NCI-H460 (cell line): ENCODE data around the gene HPS3. TPM values are rescaled to one million over a fixed set of nuclear protein-coding genes. Genes with fewer than 3 reads are reported as not detected.

ENCODE experiments used
- DNase-seq: peaks from one replicate; pipeline ENCODE4 v3.0.0-alpha.2; 2016; ENCODE audit warnings: low read depth; ENCODE audit errors: extremely low read depth
- total RNA-seq: library from RNA; depleted of rRNA; stranded (reverse); fragments of >200 nt; shearing (Covaris generic); gene quantifications from 2 replicates; pipeline ENCODE4 v1.2.3, GENCODE V29; 2014

The HPS3 gene
- total RNA-seq, 1 experiment from 2014 or later, result 17.5 TPM

DNA sequence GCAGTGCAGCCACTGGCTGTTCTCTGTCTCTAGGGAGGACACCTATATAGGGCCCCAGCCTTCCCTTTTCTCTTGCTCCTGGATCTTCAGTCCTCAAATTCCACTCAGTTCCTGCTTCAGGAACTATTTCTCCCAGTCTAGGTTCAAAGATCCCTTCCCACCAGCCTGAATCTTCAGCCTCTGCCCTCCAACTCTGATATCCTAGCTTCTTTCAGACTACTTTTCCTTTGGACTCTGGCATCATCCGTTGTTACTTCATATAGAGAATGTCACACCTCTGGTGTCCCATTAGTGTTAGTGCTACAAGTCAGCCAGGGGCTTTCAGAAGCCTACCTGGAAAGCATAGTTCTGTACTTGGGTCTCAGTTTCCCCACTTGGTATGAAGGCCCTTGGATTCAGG lies 10.0 kb upstream of the HPS3 start:
- no peak for DNase-seq

DNA sequence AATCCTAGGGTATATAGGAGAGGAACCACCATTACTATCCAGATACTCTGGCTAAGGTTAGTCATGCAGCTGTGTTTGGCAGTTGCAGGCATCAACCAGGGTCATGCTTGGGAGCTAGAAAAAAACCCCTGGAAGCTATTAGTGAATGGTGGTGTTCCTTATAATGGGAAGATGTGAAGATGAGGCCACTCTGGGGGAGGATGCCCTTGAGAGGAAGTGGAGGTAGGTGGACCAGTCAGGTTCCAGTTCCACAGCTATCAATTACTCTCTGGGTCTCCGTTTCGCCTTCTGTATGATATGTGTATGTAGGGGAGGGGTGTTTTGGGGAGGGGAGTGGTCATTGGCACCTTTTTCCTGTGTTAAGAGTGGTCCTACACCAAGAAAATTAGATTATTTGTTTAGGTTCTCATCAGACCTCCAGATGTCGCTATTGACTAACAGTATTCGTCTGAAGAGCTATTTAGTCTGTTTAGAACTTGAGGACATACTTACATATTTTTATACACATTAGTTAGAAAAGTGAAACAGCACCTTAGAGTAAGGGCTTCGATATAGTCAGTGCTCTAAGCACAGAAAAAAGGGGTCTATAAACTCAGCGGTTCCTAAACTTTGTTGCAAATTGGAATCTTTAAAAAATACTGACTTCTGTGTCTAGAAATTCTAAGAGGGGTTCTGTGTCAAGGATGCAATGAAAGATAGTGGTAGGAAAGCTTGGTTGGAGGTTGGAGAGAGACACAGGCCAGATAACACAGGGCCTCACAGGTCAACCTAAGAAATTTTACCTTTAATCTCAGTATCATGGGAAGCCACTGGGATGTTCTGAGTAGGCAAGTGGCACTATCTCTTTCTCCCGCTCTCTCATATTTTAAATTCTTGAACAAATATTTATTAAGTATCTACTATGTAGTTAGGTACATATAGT lies 9.1 kb upstream of the HPS3 start:
- DNase-seq, result peak; percentile 58

DNA sequence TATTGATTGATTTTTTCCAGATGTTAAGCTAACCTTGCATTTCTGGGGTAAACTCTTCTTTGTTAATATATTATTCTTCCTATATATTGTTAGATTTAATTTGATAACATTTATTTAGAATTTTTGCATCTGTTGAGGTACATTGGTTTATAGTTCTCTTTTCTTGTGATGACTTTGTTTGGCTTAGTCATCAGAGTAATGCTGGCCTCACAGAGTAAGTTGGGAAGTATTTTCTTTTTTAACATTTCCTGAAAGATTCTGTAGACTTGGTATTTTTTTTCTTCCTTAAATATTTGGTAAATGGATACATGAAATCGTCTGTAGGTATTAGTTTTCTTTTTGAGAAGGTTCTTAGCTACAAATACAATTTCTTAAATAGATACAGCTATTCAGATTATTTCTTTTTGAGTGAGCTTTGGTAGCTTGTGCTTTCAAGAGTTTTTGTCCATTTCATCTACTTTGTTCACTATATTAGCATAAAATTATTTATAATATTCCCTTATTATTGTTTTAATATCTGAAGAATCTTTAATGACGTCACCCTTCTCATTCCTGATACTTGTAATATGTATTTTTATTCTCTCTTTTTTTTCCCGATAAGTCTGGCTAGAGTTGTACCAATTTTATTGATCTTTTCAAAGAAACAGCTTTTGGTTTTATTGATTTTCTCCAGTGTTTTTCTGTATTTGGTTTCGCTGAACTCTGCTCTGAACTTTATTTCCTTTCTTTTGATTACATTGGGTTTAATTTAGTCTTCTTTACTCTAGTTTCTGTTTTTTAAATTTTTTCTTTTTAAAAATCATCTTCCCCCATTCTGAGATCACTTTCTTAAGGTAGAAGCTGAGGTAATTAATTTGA lies 6.5 kb upstream of the HPS3 start:
- DNase-seq, result no peak

DNA sequence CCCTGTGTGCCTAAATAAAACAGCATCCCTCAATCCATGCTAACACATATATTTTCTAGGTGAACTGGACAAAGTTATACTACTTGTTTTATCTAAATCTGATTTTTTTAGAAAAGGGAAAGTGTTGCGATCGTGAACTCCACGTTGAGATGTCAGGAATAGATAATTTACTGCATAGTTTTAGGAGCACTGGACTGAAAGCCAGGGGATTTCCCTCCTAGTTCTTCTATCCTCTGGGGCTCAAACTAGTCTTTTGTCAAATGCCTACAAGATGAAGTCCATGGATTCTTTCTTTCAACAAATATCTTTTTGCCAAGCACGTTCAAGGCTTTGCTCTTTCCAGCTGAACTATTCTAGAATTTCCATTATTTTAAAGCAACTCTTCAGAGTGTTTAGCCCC lies 617 bp upstream of the HPS3 start:
- no peak for DNase-seq

DNA sequence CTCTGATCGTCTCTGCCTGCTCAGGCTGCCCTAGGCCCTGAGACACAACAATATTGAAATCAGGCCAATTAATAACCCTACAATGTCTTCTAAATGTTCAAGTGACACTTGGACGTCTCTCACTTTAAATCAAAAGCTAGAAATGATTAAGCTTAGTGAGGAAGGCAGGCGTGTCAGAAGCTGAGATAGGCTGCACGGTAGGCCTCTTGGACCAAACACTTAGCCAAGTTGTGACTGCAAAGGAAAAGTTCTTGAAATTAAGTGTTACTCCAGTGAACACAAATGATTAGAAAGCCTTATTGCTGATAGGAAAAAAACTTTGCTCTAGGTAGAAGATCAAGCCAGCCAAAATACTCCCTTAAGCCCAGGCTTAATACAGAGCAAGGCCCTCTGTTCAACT lies 2.2 kb downstream of the HPS3 start:
- no peak for DNase-seq

DNA sequence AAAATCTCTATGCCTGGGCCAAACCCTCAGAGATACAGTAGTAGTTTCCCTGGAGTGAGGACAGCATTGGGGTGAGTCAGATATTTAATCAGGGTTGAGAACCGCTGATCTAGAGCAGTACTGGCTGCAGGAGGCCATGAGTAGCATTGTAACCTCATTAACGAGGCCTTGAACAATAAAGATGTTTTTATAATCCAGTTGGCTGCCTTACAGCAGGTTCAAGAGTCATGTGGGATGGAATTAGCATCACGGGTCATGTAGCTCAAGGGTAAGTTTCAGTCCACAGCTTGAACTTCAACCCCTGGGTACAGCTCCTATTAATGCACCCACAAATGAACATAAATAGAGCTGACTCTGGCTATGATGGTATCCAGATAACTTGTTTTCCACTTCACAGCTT lies 5.1 kb downstream of the HPS3 start:
- no peak for DNase-seq

DNA sequence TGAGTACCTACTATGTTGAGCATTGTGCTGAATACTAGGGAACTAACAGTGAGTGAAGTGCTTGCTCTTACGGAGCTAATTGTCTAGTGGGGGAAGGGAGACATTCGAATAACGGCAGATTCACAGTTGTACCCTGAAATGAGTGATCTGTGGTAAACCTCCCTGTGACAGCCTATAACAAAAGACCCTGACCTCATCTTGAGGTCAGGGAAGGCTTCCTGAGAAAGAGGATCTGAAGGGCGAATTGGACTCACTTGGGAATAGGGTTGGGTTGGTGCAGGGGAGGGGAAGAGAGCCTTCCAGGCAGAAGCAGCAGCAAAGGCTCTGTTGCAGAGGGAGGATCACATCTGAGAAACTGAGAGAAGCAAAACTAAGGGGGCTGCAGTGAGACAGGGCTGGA lies 13.2 kb downstream of the HPS3 start:
- no peak for DNase-seq

DNA sequence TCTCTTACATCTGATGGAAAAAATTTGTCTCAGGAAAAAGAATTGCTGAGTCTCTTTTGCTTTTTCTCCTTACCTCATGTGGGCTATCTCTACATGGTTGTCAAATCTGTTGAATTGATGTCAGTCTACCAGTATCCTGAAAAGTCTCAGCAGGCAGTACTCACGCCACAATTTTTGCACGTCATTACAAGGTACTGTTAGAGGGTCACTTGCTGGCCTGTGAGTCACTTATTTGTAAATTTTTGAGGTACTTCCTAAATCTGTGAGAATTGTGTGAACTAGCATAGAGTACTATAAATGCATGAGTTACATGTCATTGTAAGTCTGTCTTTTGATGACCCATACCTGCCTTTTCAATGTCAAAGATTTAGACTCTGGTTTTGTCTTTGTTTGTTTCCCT lies 15.9 kb downstream of the HPS3 start:
- no peak for DNase-seq

DNA sequence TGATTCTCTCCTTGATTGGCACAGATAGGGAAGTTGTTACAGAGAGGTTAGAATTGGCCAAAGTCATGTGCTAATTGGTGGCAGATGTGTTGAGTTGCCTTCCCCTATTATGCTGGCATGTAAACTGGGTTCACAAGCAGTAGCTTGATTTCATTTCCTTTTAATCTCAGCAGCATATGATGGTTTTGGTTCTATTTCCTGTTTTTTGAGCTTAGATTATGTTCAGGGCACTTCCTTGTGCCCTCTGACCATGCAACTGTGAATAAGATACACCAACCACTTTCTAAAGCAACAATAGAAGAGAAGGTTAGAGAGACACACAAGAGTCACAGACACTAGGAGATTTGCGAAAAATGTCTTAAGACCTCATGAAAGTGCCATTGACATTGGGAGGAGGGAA lies 16.5 kb downstream of the HPS3 start:
- no peak for DNase-seq

DNA sequence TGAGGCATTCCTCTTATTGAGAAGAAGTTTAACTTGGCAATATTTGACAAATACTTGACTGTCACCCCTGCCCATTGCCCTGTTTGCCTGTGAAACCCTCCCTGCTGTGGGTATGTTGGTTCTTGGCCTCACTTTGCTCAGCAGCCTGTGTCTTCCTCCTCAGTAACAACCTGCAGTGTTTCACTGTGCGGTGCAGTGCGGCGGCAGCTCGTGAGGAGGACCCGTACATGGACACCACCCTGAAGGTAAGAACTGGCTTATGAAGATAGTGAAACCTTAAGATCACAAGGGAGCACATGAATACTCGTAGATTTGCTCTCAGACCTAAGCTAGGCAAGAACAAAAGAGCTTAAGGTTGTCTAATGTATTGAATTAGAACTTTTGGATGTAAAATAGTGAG lies 21.0 kb downstream of the HPS3 start:
- no peak for DNase-seq

DNA sequence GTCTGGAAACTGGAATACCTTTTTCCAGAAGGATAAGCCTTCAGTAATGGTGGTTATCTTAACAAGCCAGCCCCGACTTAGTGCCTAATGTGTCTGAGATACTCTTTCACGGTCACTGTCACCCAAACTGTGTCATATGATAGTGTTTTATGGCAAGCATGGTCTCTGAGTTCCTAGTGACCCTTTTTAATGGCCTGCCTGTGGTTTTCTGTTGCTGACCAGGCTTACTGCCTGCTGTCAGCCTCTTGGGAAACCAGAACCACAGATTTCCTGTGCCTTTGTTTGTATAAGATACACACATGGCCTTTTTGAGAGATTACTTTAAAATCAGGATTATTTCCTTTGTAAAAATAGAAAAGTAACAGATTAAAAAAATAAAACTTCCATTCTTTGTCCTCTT lies 22.4 kb downstream of the HPS3 start:
- DNase-seq, result no peak

DNA sequence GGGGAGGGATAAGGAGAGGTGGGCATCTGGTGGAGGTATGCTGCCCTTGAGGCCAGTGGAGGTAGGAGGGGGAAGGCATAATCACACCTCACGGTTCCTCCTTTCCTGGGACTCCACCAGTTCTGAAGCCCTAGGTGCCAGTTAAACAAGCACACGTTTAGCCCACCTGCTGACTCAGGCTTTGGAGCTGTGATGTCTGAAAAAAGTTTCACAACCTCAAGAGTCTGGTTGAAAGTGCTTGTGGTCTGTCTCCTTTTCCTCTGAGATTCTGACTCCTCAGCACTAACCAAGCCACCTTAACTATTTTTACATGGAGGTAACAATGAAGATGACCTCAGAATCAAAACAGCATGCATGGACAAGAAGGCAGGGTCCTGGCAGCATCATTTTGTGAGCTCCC lies 23.0 kb downstream of the HPS3 start:
- no peak for DNase-seq

DNA sequence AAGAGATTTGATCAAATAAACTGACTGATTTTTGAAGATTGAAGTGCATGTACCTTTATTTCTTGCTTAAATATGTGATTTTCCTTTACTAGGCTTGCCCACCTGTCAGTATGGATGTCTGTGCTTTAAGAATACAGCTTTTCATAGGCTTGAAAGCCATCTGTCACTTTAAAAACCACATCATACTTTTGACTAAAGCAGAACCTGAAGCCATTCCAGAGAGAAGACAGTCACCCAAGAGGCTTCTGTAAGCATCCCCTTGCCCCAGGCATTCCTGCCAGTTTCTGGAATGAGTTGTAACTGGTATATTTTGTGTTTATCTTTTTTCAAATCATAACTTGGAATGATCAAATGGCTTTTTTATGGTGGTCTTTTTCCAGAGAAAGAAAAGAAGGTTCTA lies 24.0 kb downstream of the HPS3 start:
- DNase-seq, result no peak

DNA sequence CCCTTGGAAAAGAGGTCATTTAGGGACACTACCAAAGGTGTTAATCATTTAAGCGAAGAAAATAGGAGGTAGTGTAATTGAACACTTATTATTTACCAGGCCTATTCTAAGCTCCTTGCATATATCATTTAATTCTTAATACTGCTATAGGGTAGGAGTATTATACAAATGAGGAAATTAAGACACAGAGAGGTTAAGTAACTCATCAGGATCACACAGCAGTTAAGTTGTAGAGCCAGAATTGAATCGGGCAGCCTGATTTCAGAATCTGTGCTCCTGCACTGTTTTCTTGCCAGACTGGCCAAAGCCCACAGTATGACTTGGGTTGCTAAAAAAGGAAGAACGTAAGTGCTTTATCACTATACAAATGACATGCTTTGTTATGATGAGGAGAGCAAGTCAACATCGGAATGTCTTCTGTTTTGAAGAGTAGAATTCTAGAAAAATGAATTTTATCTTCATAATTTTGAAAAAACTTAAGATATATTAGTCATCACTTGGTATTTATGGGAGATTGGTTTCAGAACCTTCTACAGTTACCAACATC lies 31.4 kb downstream of the HPS3 start:
- DNase-seq, result no peak

DNA sequence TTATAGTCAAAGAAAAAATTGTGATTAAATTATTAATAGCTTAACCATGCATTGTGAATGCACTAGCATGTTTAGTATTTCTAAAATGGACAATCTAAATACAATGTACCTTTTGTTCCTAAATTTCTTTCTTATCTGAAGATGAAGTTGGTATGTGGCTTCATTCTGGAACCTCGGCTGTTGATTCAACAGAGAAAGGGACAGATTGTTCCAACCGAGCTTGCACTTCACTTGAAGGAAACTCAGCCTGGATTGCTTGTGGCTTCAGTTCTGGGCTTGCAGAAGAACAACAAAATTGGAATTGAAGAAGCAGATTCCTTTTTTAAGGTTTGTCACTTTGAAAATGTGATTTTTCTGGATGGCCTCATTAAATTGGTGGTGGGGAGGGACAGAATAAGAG lies 32.6 kb downstream of the HPS3 start:
- DNase-seq, result no peak

DNA sequence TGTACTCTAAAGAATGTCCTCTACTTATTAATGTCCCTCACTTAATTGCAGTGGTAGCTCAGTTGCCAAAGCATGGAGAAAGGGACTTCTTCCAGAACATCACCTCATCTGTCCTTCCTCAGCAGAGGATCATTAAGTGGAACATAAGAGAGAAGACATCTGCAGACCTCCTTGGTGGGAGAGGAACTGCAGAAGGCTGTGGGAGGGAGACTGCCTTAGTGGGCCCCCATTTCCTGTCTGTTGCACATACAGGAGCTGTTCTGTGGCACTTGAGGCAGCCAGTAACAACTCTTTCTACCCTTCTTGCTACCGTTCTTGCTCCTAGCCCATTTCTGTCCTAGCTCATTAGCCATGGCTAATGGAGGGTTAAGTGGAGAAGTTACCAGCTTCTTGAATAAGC lies 33.6 kb downstream of the HPS3 start:
- DNase-seq, result no peak

DNA sequence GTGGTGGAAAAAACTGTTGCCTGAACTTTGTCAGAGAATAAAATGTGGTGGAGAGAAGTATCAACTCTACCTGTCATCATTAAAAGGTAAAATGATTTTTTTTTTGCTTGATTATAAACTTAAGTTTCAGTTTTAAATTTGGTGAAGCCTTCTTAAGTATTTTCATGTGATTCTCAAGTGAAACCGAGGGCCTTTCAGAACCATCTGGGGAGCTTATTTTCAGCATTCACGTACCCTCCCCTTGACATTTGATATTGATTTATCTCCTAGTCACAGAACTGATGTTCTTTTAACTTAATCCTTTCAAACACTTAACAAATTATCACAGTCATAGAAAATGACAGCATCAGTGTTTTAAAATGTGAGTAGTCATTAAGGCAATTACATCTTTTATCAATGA lies 38.5 kb downstream of the HPS3 start:
- DNase-seq, result no peak

DNA sequence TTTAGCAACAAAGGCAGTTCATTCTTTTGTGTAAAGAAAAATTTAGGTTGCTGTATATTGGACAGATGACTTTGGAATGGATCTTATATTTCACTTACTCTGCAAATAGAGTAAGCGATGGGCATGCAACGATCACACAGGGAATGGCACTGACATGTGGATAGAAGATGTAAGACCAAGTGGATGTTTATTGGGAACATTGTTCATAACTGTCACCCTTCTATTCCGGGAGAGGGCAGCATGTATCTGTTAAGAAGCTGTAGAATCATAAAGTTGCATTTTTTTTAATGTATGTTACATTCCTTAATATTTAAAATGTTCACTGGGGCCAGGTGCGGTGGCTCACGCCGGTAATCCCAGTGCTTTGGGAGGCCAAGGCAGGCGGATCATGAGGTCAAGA lies 41.2 kb downstream of the HPS3 start:
- DNase-seq, result no peak

DNA sequence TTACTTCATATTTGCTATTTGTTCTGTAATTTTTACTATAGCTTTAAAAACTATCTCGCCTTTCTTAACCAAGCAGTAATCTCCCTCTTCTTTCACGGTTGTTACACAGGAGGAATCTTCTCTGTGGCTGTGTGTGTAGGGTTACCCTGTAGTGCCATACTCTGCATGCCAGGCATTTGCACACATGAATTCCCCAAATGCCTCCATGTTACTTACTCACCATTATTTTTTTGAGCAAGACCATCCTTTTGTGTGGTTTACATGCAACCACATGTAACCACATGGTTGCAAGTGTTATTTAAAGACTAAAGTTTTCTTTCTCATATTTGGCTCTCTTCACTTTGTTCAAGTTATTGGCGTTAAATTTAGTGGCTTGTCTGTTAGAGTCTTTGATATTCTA lies 45.5 kb downstream of the HPS3 start:
- DNase-seq, result no peak

DNA sequence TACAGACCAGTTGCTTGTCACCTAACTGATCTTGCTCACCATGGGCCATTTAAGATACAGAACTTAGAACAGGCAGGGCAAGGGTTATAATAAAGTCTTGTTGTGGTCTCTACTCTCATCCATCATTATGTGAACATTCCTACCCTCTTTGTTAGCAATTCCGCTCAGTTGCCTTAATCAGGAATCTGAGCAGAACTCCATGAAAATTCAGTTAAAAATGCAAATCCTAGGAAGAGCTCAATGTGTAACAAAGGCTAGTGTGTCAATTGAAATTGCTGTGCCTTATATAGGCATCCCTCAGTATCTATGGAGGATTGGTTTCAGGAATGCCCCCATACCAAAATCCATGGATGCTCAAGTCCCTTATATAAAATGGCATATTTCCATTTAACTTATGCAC lies 47.7 kb downstream of the HPS3 start:
- no peak for DNase-seq

DNA sequence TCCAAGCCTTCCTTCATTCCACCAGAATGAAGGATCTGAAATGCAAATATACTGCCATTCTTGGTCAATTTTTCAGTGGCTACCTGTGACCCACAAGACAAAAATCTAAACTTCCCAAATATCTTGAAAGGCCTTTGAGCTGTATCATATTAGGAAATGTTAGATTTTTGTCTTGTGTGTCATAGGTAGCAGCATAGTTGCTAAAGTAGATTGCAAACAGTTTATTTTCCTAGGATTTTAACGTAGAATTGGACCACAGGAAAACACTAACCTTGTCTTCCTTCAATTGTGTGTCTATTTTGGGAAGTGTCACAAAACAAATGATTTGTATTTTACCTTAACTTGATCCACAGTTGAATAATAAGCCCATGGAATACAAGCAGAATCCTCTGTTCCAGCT lies 49.8 kb downstream of the HPS3 start:
- no peak for DNase-seq
